H9 (cell line): ENCODE measurements around the gene NUP160. TPM values are rescaled to one million over a fixed set of nuclear protein-coding genes. Genes with fewer than 3 reads are reported as not detected.

Source experiments
- DNase-seq: peaks from one replicate; pipeline ENCODE4 v3.0.0-alpha.2; 2017
- H2AFZ ChIP-seq: one replicate; pipeline ENCODE4 v1.6.1; 2013; ENCODE audit warnings: mild to moderate bottlenecking, low read length, control low read depth, moderate library complexity
- H2AK5ac ChIP-seq: 2 replicates; pipeline ENCODE4 v1.6.1; 2013; ENCODE audit warnings: low read length, control low read depth, mixed read lengths; ENCODE audit not compliant: insufficient read length
- H2BK120ac ChIP-seq: one replicate; pipeline ENCODE4 v1.6.1; 2013; ENCODE audit warnings: low read depth, mild to moderate bottlenecking, low read length, control low read depth, inconsistent platforms; ENCODE audit not compliant: poor library complexity, severe bottlenecking
- H2BK12ac ChIP-seq: 2 replicates; pipeline ENCODE4 v1.6.1; 2013; ENCODE audit warnings: low read length, control low read depth, mixed read lengths, low read depth; ENCODE audit not compliant: insufficient read length
- H2BK15ac ChIP-seq: 2 replicates; pipeline ENCODE4 v1.6.1; 2013; ENCODE audit warnings: low read depth, low read length, control low read depth
- H2BK20ac ChIP-seq: one replicate; pipeline ENCODE4 v1.6.1; 2013; ENCODE audit warnings: low read depth, mild to moderate bottlenecking, low read length, control low read depth, inconsistent platforms; ENCODE audit not compliant: poor library complexity, severe bottlenecking
- H2BK5ac ChIP-seq: 2 replicates; pipeline ENCODE4 v1.6.1; 2013; ENCODE audit warnings: low read length, control low read depth, mixed read lengths; ENCODE audit not compliant: insufficient read length
- H3K14ac ChIP-seq: 2 replicates; pipeline ENCODE4 v1.6.1; 2013; ENCODE audit warnings: low read length, control low read depth; ENCODE audit not compliant: insufficient read depth
- H3K18ac ChIP-seq: 2 replicates; pipeline ENCODE4 v1.6.1; 2013; ENCODE audit warnings: low read depth, mild to moderate bottlenecking, mixed read lengths, low read length, control low read depth; ENCODE audit not compliant: insufficient read length
- H3K23ac ChIP-seq: 2 replicates; pipeline ENCODE4 v1.6.1; 2013; ENCODE audit warnings: low read length, control low read depth, mixed read lengths, low read depth; ENCODE audit not compliant: insufficient read length
- H3K23me2 ChIP-seq: 2 replicates; pipeline ENCODE4 v1.6.1; 2013; ENCODE audit warnings: low read depth, mild to moderate bottlenecking, mixed read lengths, low read length, control low read depth; ENCODE audit not compliant: insufficient read length, poor library complexity, severe bottlenecking
- H3K27ac ChIP-seq: 2 replicates; pipeline ENCODE4 v1.5.1; 2013; ENCODE audit warnings: low read length, control low read depth, mixed read lengths, low read depth; ENCODE audit not compliant: insufficient read length
- H3K27me3 ChIP-seq: 2 replicates; pipeline ENCODE4 v1.6.1; 2013; ENCODE audit warnings: low read length, control low read depth, inconsistent platforms; ENCODE audit not compliant: insufficient read depth
- H3K4ac ChIP-seq: 2 replicates; pipeline ENCODE4 v1.6.1; 2013; ENCODE audit warnings: low read depth, mild to moderate bottlenecking, control low read depth, inconsistent platforms, low read length, moderate library complexity
- H3K4me1 ChIP-seq: 2 replicates; pipeline ENCODE4 v1.6.1; 2013; ENCODE audit warnings: low read length, control low read depth, inconsistent platforms; ENCODE audit not compliant: insufficient read depth
- H3K4me2 ChIP-seq: 2 replicates; pipeline ENCODE4 v1.6.1; 2013; ENCODE audit warnings: low read length, control low read depth, mixed read lengths; ENCODE audit not compliant: insufficient read length, insufficient read depth
- H3K56ac ChIP-seq: 2 replicates; pipeline ENCODE4 v1.6.1; 2013; ENCODE audit warnings: low read depth, mild to moderate bottlenecking, mixed read lengths, low read length, control low read depth; ENCODE audit not compliant: insufficient read length
- H3K79me1 ChIP-seq: 2 replicates; pipeline ENCODE4 v1.6.1; 2013; ENCODE audit warnings: low read depth, mild to moderate bottlenecking, moderate library complexity, low read length, control low read depth, inconsistent platforms; ENCODE audit not compliant: insufficient read depth, poor library complexity, severe bottlenecking
- H3K79me2 ChIP-seq: 2 replicates; pipeline ENCODE4 v1.6.1; 2013; ENCODE audit warnings: low read length, control low read depth, inconsistent platforms; ENCODE audit not compliant: insufficient read depth
- H3K9ac ChIP-seq: 2 replicates; pipeline ENCODE4 v1.6.1; 2013; ENCODE audit warnings: low read length, control low read depth, mixed read lengths; ENCODE audit not compliant: insufficient read length; ENCODE audit errors: extremely low read depth
- H3K9me3 ChIP-seq: one replicate; pipeline ENCODE4 v1.6.1; 2013; ENCODE audit warnings: low read depth, low read length, inconsistent platforms; ENCODE audit not compliant: control insufficient read depth
- H3T11ph ChIP-seq: one replicate; pipeline ENCODE4 v1.6.1; 2013; ENCODE audit warnings: mild to moderate bottlenecking, low read length, control low read depth, inconsistent platforms
- H4K20me1 ChIP-seq: one replicate; pipeline ENCODE4 v1.6.1; 2013; ENCODE audit not compliant: control insufficient read depth, insufficient read length, insufficient read depth
- H4K5ac ChIP-seq: 2 replicates; pipeline ENCODE4 v1.6.1; 2013; ENCODE audit warnings: low read depth, mild to moderate bottlenecking, mixed read lengths, low read length, control low read depth; ENCODE audit not compliant: insufficient read length
- H4K8ac ChIP-seq: replicated peaks from 2 replicates; pipeline ENCODE4 v1.6.1; 2013; ENCODE audit warnings: low read length, control low read depth, mixed read lengths, low read depth; ENCODE audit not compliant: insufficient read length
- H4K91ac ChIP-seq: 2 replicates; pipeline ENCODE4 v1.6.1; 2013; ENCODE audit warnings: low read depth, mild to moderate bottlenecking, moderate library complexity, mixed read lengths, low read length, control low read depth; ENCODE audit not compliant: insufficient read length
- H3K27ac Mint-ChIP-seq, 3 experiments: 2 replicates in 2 of 3; 3 replicates in 1 of 3; pipeline ENCODE4 v1.8.0; 2020 to 2021; ENCODE audit warnings: mixed read lengths in 3 of 3, mild to moderate bottlenecking in 1 of 3, moderate library complexity in 1 of 3
- H3K27me3 Mint-ChIP-seq: 2 replicates; pipeline ENCODE4 v1.8.0; 2021; ENCODE audit warnings: low read depth, mild to moderate bottlenecking, moderate library complexity, mixed read lengths
- H3K36me3 Mint-ChIP-seq, 3 experiments: 2 replicates in 2 of 3; 3 replicates in 1 of 3; pipeline ENCODE4 v1.8.0; 2020 to 2021; ENCODE audit warnings: low read depth in 3 of 3, mixed read lengths in 3 of 3; ENCODE audit not compliant: insufficient read depth in 1 of 3
- H3K4me1 Mint-ChIP-seq, 2 experiments: 2 replicates each; pipeline ENCODE4 v1.8.0; 2020; ENCODE audit warnings: mixed read lengths in 2 of 2
- H3K4me3 Mint-ChIP-seq, 2 experiments: 2 replicates in 1 of 2; 3 replicates in 1 of 2; pipeline ENCODE4 v1.8.0; 2020 to 2021; ENCODE audit warnings: mild to moderate bottlenecking in 2 of 2, mixed read lengths in 2 of 2, moderate library complexity in 1 of 2
- H3K9me3 Mint-ChIP-seq, 2 experiments: 2 replicates in 1 of 2; 3 replicates in 1 of 2; pipeline ENCODE4 v1.8.0; 2020; ENCODE audit warnings: mild to moderate bottlenecking in 2 of 2, mixed read lengths in 2 of 2, moderate library complexity in 1 of 2
- WGBS: extraction: QIAGEN DNeasy Blood & Tissue Kit; methylation state at CpG from one replicate; pipeline ENCODE4 v1.1.7; 2013; ENCODE audit warnings: missing lambda C conversion rate, low lambda C conversion rate, mixed read lengths; ENCODE audit not compliant: insufficient read length; ENCODE audit errors: extremely low coverage; 5-methylcytosine and 5-hydroxymethylcytosine counted together
- total RNA-seq: library from RNA; stranded (reverse); gene quantifications from 2 replicates; pipeline ENCODE4 v1.2.1, GENCODE V29; 2021
- TF ChIP-seq, protein P1 (sequence below): fragments of 200-600 bp; sonication (generic); conservative IDR thresholded peaks from 3 replicates; pipeline ENCODE4 v1.8.0; 2021; ENCODE audit warnings: antibody characterized with exemption, mild to moderate bottlenecking

The NUP160 gene
- total RNA-seq, 1 experiment from 2014 or later = 86.1 TPM

- Mint-ChIP-seq H3K4me3 (no peak overlapping the region), H3K4me1 (no peaks in the 10 kb centered on the region), H3K27ac (no peak overlapping the region), H3K36me3 (peaks cover 0 to 9% (median 3%) of the 10 kb centered on the region in 3 experiments; a peak in 3 of 7 replicates), H3K27me3 (no peaks in the 10 kb centered on the region; the same call in 1 of the 2 replicates), H3K9me3 (peaks cover 12 to 15% of the 10 kb centered on the region in 2 experiments)
- Histone ChIP-seq H2BK12ac (no peak overlapping the region), H4K5ac (no peak overlapping the region), H3K27ac (no peak overlapping the region), H2BK20ac (no peak overlapping the region), H3K79me1 (no peaks in the 10 kb centered on the region), H2BK5ac (no peak overlapping the region), H3K23me2 (no peaks in the 10 kb centered on the region), H3K56ac (no peak overlapping the region), H3K9ac (no peak overlapping the region), H3K4me1 (no peaks in the 10 kb centered on the region), H3K79me2 (no peaks in the 10 kb centered on the region), H2AK5ac (no peak overlapping the region), H4K20me1 (no peaks in the 10 kb centered on the region), H3K18ac (no peak overlapping the region), H3K4me2 (no peak overlapping the region), H3K23ac (no peak overlapping the region), H3K4ac (no peak overlapping the region), H3K14ac (no peak overlapping the region), H2BK120ac (no peak overlapping the region), H3K9me3 (no peaks in the 10 kb centered on the region), H2AFZ (no peak overlapping the region), H3K27me3 (no peaks in the 10 kb centered on the region), H4K8ac (no peak overlapping the region), H2BK15ac (no peak overlapping the region), H4K91ac (no peak overlapping the region), H3T11ph (no peak overlapping the region)
- no CpG with 5 or more reads among the region's 4 CpGs for WGBS
- DNase-seq = no peak
- TF ChIP-seq, protein P1, sequence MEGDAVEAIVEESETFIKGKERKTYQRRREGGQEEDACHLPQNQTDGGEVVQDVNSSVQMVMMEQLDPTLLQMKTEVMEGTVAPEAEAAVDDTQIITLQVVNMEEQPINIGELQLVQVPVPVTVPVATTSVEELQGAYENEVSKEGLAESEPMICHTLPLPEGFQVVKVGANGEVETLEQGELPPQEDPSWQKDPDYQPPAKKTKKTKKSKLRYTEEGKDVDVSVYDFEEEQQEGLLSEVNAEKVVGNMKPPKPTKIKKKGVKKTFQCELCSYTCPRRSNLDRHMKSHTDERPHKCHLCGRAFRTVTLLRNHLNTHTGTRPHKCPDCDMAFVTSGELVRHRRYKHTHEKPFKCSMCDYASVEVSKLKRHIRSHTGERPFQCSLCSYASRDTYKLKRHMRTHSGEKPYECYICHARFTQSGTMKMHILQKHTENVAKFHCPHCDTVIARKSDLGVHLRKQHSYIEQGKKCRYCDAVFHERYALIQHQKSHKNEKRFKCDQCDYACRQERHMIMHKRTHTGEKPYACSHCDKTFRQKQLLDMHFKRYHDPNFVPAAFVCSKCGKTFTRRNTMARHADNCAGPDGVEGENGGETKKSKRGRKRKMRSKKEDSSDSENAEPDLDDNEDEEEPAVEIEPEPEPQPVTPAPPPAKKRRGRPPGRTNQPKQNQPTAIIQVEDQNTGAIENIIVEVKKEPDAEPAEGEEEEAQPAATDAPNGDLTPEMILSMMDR = no peak
Measured at GRCh38 chr11:47889714-47890441, 41.7 kb upstream of the NUP160 start.
